Type B pancreatic cell (in vitro differentiated cells): ENCODE measurements around the gene BEST2. TPM values are rescaled to one million over a fixed set of nuclear protein-coding genes. Genes with fewer than 3 reads are reported as not detected.
A peak's percentile ranks its signal among the peaks of the same experiment; 100 is the strongest.

ENCODE experiments used
- DNase-seq: peaks from one replicate; pipeline ENCODE4 v3.0.0; 2021; ENCODE audit warnings: mixed read lengths; ENCODE audit not compliant: unreplicated experiment; ENCODE audit errors: extremely low spot score
- H3K27ac Mint-ChIP-seq: 2 replicates; pipeline ENCODE4 v1.8.0; 2021; ENCODE audit warnings: mild to moderate bottlenecking, mixed read lengths
- H3K27me3 Mint-ChIP-seq: 2 replicates; pipeline ENCODE4 v1.8.0; 2021; ENCODE audit warnings: mixed read lengths
- H3K36me3 Mint-ChIP-seq: 2 replicates; pipeline ENCODE4 v1.8.0; 2021; ENCODE audit warnings: mixed read lengths
- H3K4me1 Mint-ChIP-seq: one replicate; pipeline ENCODE4 v1.8.0; 2021; ENCODE audit warnings: mixed read lengths; ENCODE audit not compliant: unreplicated experiment
- H3K4me3 Mint-ChIP-seq: 2 replicates; pipeline ENCODE4 v1.8.0; 2021; ENCODE audit warnings: mild to moderate bottlenecking, mixed read lengths
- H3K9me3 Mint-ChIP-seq: 2 replicates; pipeline ENCODE4 v1.8.0; 2021; ENCODE audit warnings: mixed read lengths
- total RNA-seq: library from RNA; stranded (reverse); gene quantifications from 2 replicates; pipeline ENCODE4 v1.2.1, GENCODE V29; 2021; ENCODE audit warnings: low replicate concordance
- TF ChIP-seq, protein P1 (sequence below): fragments of 200-600 bp; sonication (generic); conservative IDR thresholded peaks from 2 replicates; pipeline ENCODE4 v1.5.0; 2021; ENCODE audit warnings: antibody characterized with exemption, mild to moderate bottlenecking

BEST2 gene
- total RNA-seq, 1 donor from 2014 or later = 0.14 TPM

DNA sequence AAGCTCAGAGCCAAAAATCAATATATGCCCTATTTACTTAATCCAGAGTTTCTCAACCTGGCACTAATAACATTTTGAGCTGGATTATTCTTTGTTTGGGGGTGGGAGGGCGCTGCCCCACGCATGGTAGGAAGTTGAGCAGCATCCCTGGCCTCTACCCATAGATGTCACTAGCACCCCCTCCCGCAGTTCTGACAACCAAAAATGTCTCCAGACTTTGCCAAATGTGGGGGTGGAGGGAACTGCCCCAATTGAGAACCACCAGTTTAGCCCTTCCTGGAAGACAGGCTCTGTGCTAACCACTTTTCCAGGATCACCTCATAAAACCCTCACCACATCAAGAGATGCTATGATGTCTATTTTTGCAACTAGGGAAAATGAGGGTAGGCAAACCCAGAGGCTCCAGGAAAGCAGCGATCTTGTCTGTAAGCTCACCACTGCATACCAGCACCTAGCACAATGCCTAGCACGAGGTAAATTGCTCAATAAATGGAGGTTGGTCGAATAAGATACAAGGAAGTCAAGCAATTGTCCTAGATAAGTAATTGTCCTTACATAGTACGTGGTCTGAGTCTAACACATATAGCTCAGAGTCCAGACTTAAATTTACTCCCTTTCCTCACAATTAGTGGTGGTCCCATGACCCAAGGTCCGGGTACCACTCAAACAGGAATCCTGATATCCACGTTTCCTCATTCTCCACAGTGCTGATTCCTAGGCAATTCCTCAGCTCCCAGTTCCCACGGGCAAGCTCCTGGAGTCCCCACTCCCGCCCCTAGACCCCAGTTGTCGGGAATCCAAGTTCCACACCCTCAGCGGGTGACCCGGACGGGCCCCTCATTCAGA is 18.0 kb upstream of the BEST2 start:
- peaks cover 3% of the 10 kb centered on the region for H3K9me3 Mint-ChIP-seq
- TF ChIP-seq, protein P1, sequence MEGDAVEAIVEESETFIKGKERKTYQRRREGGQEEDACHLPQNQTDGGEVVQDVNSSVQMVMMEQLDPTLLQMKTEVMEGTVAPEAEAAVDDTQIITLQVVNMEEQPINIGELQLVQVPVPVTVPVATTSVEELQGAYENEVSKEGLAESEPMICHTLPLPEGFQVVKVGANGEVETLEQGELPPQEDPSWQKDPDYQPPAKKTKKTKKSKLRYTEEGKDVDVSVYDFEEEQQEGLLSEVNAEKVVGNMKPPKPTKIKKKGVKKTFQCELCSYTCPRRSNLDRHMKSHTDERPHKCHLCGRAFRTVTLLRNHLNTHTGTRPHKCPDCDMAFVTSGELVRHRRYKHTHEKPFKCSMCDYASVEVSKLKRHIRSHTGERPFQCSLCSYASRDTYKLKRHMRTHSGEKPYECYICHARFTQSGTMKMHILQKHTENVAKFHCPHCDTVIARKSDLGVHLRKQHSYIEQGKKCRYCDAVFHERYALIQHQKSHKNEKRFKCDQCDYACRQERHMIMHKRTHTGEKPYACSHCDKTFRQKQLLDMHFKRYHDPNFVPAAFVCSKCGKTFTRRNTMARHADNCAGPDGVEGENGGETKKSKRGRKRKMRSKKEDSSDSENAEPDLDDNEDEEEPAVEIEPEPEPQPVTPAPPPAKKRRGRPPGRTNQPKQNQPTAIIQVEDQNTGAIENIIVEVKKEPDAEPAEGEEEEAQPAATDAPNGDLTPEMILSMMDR = peak; percentile 40
- H3K27me3 Mint-ChIP-seq = no peaks in the 10 kb centered on the region
- H3K36me3 Mint-ChIP-seq = peaks cover 22% of the 10 kb centered on the region
- peak overlapping the region; percentile 94 for H3K27ac Mint-ChIP-seq
- DNase-seq = no peak
- H3K4me3 Mint-ChIP-seq = peak overlapping the region; percentile 98
- peaks cover 26% of the 10 kb centered on the region for H3K4me1 Mint-ChIP-seq

DNA sequence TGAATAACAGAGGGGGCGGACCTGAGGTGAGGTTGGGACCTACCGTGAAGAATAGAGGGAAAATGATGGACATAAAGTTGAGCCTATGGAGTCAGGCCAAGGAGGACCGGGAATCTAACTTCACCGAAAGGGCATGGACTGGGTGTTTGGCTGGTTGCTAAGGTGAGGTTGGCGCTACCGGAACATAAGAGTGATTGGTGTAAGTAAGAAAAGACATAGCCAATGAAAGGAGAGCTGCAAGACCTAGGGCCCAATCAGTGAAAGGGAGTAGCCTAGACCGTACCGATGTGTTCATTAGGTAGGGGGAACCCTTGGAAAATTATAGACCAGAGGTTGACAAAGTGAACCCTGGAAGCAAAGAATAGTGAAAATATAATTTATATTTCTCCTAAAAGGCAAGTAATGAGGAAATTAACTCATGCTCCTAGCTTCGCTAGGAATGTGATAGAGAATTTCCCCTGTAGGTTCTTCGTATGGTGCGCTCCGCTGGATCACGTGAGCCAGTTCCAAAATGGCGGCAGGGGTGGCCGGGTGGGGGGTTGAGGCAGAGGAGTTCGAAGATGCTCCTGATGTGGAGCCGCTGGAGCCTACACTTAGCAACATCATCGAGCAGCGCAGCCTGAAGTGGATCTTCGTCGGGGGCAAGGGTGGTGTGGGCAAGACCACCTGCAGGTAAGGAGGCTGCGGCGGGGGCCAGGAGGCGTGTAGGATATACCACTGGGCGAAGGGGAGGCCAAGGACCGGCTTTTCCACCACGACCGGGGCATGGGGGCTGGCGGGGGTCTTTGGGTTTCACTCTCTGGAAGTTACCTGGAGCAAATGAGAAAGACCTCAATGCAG is 14.4 kb upstream of the BEST2 start, which contains the start of gene GET3:
Gene GET3 (plus strand): TSS at position 503 of the 840 bp plus-strand sequence. CDS start 9 bp downstream, at position 512.
- no peaks in the 10 kb centered on the region for H3K27me3 Mint-ChIP-seq
- peak within 1 kb of the TSS; percentile 100 for H3K4me3 Mint-ChIP-seq
- peak; percentile 88 for DNase-seq
- TF ChIP-seq, protein P1 = no peak
- H3K36me3 Mint-ChIP-seq = peaks cover 17% of the 10 kb centered on the region
- H3K9me3 Mint-ChIP-seq = peaks cover 3% of the 10 kb centered on the region
- peaks cover 29% of the 10 kb centered on the region for H3K4me1 Mint-ChIP-seq
- H3K27ac Mint-ChIP-seq = peak within 1 kb of the TSS; percentile 98

DNA sequence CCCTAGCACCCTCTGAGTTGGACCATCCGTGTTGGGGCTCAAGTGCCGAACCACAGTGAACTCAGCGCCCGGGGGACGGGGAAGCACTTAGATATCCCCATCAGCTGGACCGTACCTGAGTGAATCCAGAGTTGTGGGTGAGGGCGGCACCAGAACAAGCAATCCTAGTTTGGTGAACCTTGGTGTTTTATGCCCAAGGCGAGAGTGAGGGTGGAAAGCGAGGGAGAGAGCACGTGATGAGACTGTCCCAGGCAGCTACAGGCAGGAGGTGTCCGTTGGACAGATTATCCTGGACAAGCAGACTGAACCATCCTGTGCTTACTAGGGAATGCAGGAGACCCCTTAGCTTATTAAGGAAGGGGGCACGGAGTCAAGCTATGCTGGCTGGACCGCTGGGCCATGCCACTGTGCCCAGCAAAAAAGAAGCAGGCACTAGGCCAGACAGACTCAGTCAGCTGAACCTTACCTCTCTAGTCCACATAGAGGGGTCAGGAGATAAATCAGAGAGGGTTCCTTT is 13.7 kb upstream of the BEST2 start:
- TF ChIP-seq, protein P1 = no peak
- peak overlapping the region; percentile 100 for H3K4me3 Mint-ChIP-seq
- H3K27ac Mint-ChIP-seq = peak overlapping the region; percentile 98
- H3K27me3 Mint-ChIP-seq = no peaks in the 10 kb centered on the region
- DNase-seq = no peak
- H3K36me3 Mint-ChIP-seq = peaks cover 20% of the 10 kb centered on the region
- peaks cover 27% of the 10 kb centered on the region for H3K4me1 Mint-ChIP-seq
- peaks cover 3% of the 10 kb centered on the region for H3K9me3 Mint-ChIP-seq

DNA sequence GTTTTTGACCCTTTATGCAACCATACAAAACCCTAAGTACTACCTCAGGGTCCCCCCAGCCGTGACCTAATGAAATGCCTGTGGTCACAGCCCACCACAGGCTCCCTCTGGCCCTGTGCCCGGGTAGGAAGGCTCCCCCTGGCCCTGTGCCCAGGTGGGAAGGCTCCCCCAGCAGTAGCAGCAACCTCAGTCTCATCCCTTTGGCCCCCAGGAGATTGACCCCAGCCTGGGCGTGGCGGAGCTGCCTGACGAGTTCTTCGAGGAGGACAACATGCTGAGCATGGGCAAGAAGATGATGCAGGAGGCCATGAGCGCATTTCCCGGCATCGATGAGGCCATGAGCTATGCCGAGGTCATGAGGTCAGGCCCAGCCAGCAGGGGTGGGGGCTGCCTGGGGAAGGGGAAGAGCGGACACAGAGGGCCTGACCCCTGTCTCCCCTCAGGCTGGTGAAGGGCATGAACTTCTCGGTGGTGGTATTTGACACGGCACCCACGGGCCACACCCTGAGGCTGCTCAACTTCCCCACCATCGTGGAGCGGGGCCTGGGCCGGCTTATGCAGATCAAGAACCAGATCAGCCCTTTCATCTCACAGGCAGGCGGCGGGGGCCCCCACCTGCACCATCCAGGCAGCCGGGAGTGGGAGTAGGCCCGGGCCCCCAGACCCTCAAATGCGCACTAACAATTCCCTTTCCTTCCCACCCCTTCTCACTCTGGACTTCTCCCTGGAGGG is 6.3 kb upstream of the BEST2 start:
- DNase-seq = no peak
- no peak overlapping the region for H3K27ac Mint-ChIP-seq
- TF ChIP-seq, protein P1 = no peak
- peaks cover 15% of the 10 kb centered on the region for H3K27me3 Mint-ChIP-seq
- H3K4me3 Mint-ChIP-seq = no peak overlapping the region
- H3K36me3 Mint-ChIP-seq = peaks cover 26% of the 10 kb centered on the region
- no peaks in the 10 kb centered on the region for H3K9me3 Mint-ChIP-seq
- H3K4me1 Mint-ChIP-seq = no peaks in the 10 kb centered on the region

DNA sequence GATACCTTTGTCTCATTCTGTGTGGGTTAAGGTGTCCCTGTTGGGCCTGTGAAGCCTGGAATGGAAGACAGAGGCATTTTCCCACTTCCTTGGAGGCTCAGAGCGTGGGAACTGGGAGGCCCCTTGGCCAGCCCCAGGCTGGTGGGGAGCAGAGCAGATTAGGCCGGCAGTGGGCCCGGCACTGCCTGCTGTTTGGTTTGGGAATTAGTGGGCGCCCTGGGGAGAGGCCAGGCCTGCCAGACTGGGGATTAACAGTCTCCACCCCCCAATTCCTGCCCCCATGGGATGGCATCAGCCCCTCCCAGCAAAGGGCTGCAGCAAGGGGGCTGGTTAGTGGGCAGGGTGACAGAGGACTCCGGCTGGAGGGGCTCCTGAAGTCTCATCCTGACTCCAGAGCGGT is 3.1 kb upstream of the BEST2 start:
- H3K36me3 Mint-ChIP-seq = peaks cover 20% of the 10 kb centered on the region
- no peaks in the 10 kb centered on the region for H3K9me3 Mint-ChIP-seq
- H3K27me3 Mint-ChIP-seq = peaks cover 43% of the 10 kb centered on the region
- peak overlapping the region; percentile 53 for H3K27ac Mint-ChIP-seq
- H3K4me3 Mint-ChIP-seq = no peak overlapping the region
- no peaks in the 10 kb centered on the region for H3K4me1 Mint-ChIP-seq
- no peak for DNase-seq
- TF ChIP-seq, protein P1 = no peak
